Neuron (in vitro differentiated cells): ENCODE measurements around the gene TTC21A.
"Not testable (repeated sequence)": the region's sequence is repeated elsewhere in the genome, so short reads cannot be mapped to it uniquely, and the experiment has no call there.

Experiments used
- H2AFZ ChIP-seq: one replicate; pipeline ENCODE4 v1.6.1; 2013; ENCODE audit warnings: low read depth, mild to moderate bottlenecking, inconsistent platforms, low read length, moderate library complexity
- H3K27me3 ChIP-seq: one replicate; pipeline ENCODE4 v1.6.1; 2013; ENCODE audit warnings: low read length; ENCODE audit not compliant: insufficient read depth
- H3K36me3 ChIP-seq: one replicate; pipeline ENCODE4 v1.6.1; 2013; ENCODE audit warnings: low read length; ENCODE audit not compliant: insufficient read depth
- H3K4me1 ChIP-seq: one replicate; pipeline ENCODE4 v1.6.1; 2013; ENCODE audit warnings: low read length; ENCODE audit not compliant: insufficient read depth
- H3K4me3 ChIP-seq: 2 replicates; pipeline ENCODE4 v1.5.1; 2013; ENCODE audit warnings: mild to moderate bottlenecking, low read length, moderate library complexity
- H3K9me3 ChIP-seq: one replicate; pipeline ENCODE4 v1.6.1; 2013; ENCODE audit warnings: low read length

TTC21A gene

DNA sequence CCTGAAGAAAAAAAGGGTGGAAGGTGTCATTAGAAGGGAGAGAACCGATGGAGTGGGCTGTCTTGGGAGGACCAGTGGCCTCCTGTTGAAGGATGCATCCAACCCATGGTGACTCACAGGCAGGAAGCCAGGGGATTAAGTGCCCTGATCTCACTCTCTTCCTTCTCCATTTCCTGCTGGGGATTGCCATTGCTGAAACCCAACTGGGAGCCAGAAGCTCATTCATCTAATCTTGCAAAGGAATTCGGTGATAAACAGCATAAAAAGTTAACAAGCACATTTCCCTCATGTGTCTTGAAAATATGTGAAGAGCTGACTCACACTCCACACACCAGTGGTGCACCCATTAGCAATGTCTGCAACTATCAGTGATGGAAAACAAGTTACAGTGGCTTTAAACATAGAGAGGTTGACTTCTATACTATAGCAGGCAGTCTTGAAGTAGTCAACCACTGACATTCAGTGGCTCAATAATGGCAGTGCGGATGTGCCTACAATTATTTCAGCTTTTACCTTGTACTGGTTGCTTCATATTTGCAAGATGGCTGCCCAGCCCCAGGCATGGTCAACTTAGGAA is 58.7 kb downstream of the TTC21A start:
- Histone ChIP-seq H3K27me3 (no peaks in the 10 kb centered on the region), H3K4me1 (peaks cover 4% of the 10 kb centered on the region), H3K36me3 (no peaks in the 10 kb centered on the region), H2AFZ (no peak overlapping the region), H3K4me3 (no peak overlapping the region), H3K9me3 (no peaks in the 10 kb centered on the region)

- Histone ChIP-seq H3K4me1 (peaks cover 4% of the 10 kb centered on the region), H3K27me3 (no peaks in the 10 kb centered on the region), H3K9me3 (no peaks in the 10 kb centered on the region), H3K4me3 (no peak overlapping the region), H2AFZ (no peak overlapping the region), H3K36me3 (no peaks in the 10 kb centered on the region)
These were observed 59.6 kb downstream of the TTC21A start for GRCh38 chr3:39166932-39167532.

- H3K4me3 ChIP-seq, result no peak overlapping the region
- H3K36me3 ChIP-seq, result no peaks in the 10 kb centered on the region
- peaks cover 4% of the 10 kb centered on the region for H3K4me1 ChIP-seq
- no peaks in the 10 kb centered on the region for H3K27me3 ChIP-seq
- H2AFZ ChIP-seq, result no peak overlapping the region
- no peaks in the 10 kb centered on the region for H3K9me3 ChIP-seq
These were observed 60.8 kb downstream of the TTC21A start for GRCh38 chr3:39168156-39168780.

DNA sequence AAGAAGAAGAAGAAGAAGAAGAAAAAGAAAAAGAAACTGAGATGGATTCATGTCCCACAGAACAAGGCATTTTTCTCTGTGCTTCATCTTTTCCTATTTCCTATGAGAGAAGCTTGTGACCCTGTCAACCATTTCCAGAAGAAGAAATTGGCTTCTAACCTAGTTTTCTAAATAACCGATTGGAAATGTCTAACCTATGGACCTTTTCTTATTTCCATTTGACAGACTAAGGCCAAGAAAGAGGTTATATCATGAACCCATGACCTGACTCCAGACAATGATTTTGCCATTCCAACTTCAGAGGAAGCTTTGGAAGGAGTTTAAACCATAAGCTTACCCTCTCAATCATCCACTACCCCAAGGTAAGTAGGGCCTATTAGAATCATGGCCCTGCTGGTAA is 62.2 kb downstream of the TTC21A start:
- Histone ChIP-seq H2AFZ (no peak overlapping the region), H3K36me3 (no peaks in the 10 kb centered on the region), H3K9me3 (no peaks in the 10 kb centered on the region), H3K4me3 (no peak overlapping the region), H3K4me1 (peaks cover 4% of the 10 kb centered on the region), H3K27me3 (no peaks in the 10 kb centered on the region)

GRCh38 chr3:39170461-39170860 is 63.0 kb downstream of the TTC21A start:
- H3K27me3 ChIP-seq, result no peaks in the 10 kb centered on the region
- no peaks in the 10 kb centered on the region for H3K9me3 ChIP-seq
- no peaks in the 10 kb centered on the region for H3K36me3 ChIP-seq
- peaks cover 4% of the 10 kb centered on the region for H3K4me1 ChIP-seq
- H2AFZ ChIP-seq, result no peak overlapping the region
- H3K4me3 ChIP-seq, result no peak overlapping the region

GRCh38 chr3:39170877-39171276 is 63.4 kb downstream of the TTC21A start:
- H3K9me3 ChIP-seq, H3K4me1 ChIP-seq, H3K36me3 ChIP-seq, H3K4me3 ChIP-seq, H2AFZ ChIP-seq, H3K27me3 ChIP-seq: not testable (repeated sequence)

GRCh38 chr3:39171860-39172259 is 64.4 kb downstream of the TTC21A start:
- Histone ChIP-seq H3K36me3 (no peaks in the 10 kb centered on the region), H2AFZ (no peak overlapping the region), H3K27me3 (no peaks in the 10 kb centered on the region), H3K4me1 (peaks cover 4% of the 10 kb centered on the region), H3K4me3 (no peak overlapping the region), H3K9me3 (no peaks in the 10 kb centered on the region)

- no peaks in the 10 kb centered on the region for H3K36me3 ChIP-seq
- H3K27me3 ChIP-seq, result no peaks in the 10 kb centered on the region
- H2AFZ ChIP-seq, result no peak overlapping the region
- H3K4me1 ChIP-seq, result peaks cover 16% of the 10 kb centered on the region
- no peak overlapping the region for H3K4me3 ChIP-seq
- H3K9me3 ChIP-seq, result no peaks in the 10 kb centered on the region
These were observed 66.0 kb downstream of the TTC21A start for GRCh38 chr3:39173318-39174125.

GRCh38 chr3:39176025-39176714 is 68.7 kb downstream of the TTC21A start:
- H3K4me3 ChIP-seq, result no peak overlapping the region
- no peaks in the 10 kb centered on the region for H3K36me3 ChIP-seq
- H3K4me1 ChIP-seq, result peaks cover 27% of the 10 kb centered on the region
- H2AFZ ChIP-seq, result no peak overlapping the region
- no peaks in the 10 kb centered on the region for H3K9me3 ChIP-seq
- no peaks in the 10 kb centered on the region for H3K27me3 ChIP-seq

DNA sequence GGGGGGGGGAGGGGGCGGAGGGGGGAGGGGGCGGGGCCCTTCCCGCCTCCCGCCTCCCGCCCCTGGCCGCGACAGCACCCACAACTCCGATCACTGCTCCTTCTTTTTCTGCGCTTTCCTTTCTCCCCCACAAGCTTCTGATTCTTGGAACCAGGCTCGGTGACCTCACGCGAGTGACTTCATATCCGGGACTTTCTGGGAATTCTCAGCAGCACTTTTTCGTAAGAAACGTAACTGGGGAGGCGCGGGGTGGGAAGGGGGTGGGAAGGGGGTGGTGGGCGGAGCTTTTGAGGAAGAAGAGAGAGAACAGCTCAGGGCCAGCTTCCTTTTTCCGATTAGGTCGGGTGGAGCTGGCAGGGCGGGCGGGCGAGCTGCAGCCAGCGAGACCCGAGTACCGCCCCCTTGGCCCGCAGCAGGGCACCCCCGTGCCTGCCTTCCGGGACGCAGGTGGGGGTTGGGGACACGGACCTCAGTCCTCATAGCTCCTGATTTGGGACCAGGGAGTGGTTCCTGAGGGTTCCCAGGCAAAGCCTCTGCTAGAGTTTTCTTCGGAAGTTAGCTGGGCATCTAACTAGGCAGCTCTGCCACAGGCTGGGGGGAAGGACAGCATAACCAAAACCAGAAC is 70.3 kb downstream of the TTC21A start:
- no peaks in the 10 kb centered on the region for H3K27me3 ChIP-seq
- no peaks in the 10 kb centered on the region for H3K36me3 ChIP-seq
- H3K9me3 ChIP-seq, result no peaks in the 10 kb centered on the region
- H3K4me3 ChIP-seq, result peak overlapping the region; percentile 54
- peaks cover 29% of the 10 kb centered on the region for H3K4me1 ChIP-seq
- H2AFZ ChIP-seq, result peak overlapping the region; percentile 58

DNA sequence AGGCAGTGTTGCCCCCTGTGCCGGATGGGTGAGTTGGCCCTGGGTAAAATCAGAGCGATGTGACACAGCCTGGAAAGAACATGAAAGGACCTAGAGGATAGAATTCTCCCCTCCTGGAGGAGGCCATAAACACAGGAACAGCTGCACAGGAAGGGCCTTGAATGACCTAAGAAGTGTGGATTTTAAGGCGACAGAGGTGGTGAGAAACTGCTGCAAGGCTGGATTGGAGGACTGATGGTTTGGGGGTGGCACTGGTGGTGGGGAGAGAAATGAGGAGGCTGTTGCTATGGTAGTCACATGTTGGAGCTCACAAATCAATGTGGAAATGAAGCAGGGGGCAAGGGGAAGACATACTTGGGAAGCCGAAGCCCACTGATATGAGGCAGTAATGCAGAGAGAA is 71.1 kb downstream of the TTC21A start:
- H3K27me3 ChIP-seq, result no peaks in the 10 kb centered on the region
- no peak overlapping the region for H2AFZ ChIP-seq
- no peaks in the 10 kb centered on the region for H3K9me3 ChIP-seq
- H3K36me3 ChIP-seq, result no peaks in the 10 kb centered on the region
- H3K4me1 ChIP-seq, result peaks cover 29% of the 10 kb centered on the region
- H3K4me3 ChIP-seq, result peak overlapping the region; percentile 54

DNA sequence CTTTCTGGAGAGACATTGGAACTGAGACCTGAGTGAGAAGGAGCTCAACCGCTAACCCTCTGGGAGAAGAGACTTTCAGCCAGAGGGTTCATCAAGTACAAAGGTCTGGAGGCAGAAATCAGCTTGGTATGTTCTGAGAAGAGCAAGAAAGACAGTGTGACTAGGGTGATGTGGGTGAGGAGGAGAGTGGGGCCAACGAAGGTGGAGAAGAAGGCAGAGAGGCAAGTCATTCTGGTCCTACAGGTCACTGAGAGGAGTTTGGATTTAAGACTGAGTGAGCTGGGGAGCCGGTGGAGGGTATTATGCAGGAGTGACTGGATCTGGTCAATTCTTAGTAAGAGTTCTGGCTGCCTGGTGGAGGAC is 72.7 kb downstream of the TTC21A start:
- Histone ChIP-seq H3K9me3 (no peaks in the 10 kb centered on the region), H3K27me3 (no peaks in the 10 kb centered on the region), H2AFZ (peak overlapping the region; percentile 7), H3K4me1 (peaks cover 29% of the 10 kb centered on the region), H3K36me3 (no peaks in the 10 kb centered on the region), H3K4me3 (peak overlapping the region; percentile 45)
